Activated T-cell treated with anti-CD3 and anti-CD28 coated beads for 1 hour (primary cell): ENCODE data around the gene PRR33.
"Not testable (repeated sequence)": the region's sequence is repeated elsewhere in the genome, so short reads cannot be mapped to it uniquely, and the experiment has no call there.

Experiments
- DNase-seq: peaks from one replicate; pipeline ENCODE4 v3.0.0-alpha.2; 2020; ENCODE audit warnings: low read depth

The PRR33 gene

DNA sequence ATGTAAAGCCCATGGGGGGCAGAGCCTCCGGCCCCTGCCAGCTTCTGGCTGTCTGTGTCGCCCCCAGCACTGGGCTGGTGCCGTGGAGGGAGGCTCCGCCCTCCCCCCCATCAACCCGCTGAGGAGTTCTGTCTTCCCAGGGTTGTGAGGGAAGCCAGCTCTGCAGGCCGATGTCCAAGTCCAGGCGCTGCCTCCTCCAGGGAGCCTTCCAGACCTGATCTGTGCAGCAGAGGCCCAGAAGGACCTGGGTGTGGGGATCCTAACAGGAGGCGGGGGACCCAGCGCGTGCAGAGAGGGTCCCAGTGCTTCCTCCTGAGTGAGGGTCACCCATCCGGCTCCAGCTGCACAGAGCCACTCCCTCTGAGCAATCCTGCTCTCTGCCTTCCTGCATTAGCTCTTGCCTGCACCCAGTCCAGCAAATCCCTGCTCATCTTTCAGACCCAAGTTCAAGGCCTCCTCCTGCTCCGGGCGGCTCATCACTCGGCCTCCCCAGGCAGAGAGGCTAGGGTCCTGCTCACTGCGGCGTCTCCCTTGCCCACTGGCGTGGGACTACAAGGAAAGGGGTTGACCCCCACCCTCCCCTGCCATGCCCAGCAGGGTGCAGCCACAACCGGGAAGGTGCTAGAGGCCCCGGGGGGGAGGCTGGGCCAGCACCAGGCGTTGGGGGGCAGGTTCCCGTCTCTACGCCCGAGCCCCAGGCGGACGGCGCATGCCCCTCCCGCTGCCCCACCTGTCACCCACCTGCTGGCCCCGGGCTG lies 16.4 kb downstream of the PRR33 start:
- DNase-seq, result no peak

DNA sequence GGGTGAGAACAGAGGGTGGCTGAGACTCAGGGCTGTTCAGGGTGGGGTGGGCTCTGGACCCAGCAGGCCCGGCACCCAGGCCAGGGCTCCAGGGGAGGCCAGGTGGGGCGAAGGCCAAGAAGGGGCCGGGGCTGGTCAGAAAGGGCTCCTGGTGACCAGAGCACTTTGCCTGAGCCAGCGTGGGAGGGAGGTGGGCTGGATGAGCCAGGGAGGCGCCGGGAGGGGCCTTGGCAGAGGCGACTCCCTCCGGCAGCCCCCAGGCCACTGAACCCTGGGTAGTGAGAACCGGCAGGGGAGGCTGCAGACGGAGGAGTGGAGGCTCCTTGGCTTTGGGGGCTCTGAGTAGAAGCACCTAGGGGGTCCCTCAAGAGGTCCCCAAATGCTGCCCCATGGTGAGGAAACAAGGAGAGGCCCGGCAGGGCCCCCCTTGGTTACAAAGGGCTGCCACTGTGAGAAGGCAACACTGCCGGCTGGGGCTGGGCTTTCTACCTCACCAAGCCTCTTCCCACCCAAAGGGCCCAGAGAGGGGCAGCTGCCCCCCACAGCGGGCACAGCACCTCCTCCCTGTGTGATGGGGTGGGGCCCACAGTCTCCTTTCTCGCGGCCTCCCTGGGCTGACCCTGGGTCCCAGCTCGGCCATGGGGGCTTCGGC lies 17.1 kb downstream of the PRR33 start:
- DNase-seq, result not testable (repeated sequence)

DNA sequence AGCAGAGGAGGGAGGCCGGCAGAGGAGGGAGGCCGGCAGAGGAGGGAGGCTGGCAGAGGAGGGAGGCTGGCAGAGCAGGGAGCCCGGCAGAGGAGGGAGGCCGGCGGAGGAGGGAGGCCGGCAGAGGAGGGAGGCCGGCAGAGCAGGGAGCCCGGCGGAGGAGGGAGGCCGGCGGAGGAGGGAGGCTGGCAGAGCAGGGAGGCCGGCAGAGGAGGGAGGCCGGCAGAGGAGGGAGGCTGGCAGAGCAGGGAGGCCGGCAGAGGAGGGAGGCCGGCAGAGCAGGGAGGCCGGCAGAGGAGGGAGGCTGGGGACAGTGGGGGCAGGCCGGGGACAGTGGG lies 17.9 kb downstream of the PRR33 start:
- not testable (repeated sequence) for DNase-seq

DNA sequence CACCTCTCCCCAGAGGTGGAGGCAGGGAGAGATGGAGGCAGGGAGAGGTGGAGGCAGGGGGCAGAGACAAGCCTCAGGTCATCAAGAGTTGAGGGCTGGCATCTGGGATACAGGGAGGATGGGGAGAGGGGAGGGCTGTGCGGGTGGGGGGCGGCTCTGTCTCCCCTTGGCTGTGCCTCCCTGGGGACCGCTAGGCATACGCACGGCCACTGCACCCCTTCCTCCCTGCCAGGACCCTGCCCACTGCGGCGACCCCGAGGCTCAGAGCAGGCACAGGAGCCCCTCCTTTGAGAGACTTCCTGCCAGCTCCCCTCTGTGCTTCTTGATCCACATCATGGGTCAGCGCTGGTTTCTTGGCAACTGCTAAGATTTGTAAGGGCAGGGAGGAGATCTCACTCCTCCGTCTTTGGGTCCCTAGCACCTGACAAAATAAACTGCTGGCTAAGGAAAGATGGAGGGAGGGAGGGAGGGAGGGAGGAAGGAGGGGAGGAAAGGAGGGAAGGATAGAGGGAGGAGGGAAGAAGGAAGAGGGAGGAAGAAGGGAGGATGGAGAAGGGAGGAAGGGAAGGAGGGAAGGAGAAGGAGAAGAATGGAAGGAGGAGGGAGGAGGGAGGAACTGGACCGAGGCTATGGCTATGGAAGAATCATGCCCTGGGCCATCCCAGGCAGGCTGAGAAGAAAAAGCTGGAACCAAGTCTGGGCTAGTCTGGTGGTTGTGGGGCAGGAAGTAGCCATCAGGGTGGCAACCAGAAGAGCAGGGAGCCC lies 18.5 kb downstream of the PRR33 start:
- no peak for DNase-seq

DNA sequence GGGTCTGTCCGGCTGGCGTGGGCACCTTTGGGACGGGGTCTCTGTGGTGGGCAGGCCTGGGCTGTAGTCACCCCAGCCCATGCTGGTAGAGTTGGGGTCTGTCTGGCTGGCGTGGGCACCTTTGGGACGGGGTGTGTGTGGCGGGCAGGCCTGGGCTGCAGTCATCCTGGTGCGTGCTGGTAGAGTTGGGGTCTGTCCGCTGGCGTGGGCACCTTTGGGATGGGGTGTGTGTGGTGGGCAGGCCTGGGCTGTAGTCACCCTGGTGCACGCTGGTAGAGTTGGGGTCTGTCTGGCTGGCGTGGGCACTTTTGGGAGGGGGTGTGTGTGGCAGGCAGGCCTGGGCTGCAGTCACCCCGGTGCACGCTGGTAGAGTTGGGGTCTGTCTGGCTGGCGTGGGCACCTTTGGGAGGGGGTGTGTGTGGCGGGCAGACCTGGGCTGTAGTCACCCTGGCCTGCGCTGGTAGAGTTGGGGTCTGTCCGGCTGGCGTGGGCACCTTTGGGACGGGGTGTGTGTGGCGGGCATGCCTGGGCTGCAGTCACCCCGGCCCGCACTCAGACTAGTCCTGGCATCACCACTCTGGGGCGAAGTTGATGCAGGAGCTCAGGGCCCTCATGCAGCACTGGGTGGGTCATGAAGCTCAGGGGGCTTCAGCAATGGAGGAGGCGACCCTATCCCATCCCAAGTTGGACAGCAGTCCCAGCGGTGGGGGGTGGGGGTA lies 19.3 kb downstream of the PRR33 start:
- no peak for DNase-seq

DNA sequence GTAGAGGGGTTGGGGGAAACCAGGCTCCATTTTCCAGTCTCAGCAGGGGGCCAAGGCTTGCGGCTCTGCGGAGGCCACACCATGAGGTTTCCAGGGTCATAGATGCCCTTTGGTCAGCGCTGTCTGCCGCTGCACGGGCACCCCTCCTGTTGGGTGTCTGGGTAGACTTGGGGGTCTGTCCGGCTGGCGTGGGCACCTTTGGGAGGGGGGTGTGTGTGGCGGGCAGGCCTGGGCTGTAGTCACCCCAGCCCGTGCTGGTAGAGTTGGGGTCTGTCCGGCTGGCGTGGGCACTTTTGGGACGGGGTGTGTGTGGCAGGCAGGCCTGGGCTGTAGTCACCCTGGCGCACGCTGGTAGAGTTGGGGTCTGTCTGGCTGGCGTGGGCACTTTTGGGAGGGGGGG lies 20.2 kb downstream of the PRR33 start:
- DNase-seq, result no peak

DNA sequence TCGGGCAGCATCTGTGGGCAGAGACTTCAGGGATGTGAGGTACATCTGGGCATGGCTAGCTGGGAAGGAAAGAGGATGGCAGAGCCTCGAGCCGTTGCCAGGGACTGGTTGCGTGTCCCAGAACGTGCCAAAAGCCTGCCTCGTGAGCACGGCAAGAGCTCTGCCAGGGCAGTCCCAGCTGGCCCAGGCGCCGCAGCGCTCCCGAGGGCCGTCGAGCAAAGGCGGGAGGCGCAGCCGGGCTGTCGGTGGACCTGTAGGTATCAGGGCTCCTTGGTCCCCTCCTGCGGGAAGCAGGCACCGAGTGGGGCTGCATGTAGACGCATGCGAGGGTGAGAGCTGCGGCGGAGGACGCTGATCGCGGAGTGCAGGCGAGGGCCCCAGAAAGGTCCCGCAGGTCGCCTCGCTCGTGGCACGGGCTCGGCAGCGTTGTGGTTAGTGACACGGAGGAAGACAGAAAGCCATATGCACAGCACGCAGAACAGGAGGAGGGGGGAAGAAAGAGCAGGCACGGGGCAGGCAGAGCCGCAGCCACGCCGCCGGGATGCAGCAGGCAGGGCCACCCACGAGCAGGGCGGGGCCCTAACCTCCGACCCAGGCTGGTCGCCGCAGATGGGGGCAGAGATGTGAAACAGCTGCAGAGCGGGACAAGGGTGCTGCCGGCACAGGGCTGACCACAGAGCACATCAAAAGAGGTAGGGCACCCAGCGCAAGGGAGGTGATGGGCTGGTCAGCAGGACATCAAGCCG lies 20.8 kb downstream of the PRR33 start:
- no peak for DNase-seq

DNA sequence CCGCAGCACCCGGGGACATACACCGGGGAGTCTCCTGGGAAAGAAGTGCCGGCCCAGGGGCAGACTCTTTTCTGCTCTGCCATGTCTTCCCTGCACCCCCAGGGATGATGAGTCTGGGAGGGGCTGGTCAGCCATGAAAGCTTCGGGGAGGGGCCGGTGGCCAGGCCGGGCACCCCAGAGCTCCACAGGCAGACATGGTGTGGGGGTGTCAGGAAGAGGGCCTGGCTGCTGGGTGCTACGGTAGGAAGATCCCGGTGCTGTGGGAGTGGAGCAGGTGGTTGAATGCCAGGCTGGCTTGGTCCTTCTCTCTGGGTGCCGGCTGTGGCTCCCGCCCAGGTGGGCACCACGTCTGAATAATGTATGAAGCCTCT lies 21.4 kb downstream of the PRR33 start:
- no peak for DNase-seq

DNA sequence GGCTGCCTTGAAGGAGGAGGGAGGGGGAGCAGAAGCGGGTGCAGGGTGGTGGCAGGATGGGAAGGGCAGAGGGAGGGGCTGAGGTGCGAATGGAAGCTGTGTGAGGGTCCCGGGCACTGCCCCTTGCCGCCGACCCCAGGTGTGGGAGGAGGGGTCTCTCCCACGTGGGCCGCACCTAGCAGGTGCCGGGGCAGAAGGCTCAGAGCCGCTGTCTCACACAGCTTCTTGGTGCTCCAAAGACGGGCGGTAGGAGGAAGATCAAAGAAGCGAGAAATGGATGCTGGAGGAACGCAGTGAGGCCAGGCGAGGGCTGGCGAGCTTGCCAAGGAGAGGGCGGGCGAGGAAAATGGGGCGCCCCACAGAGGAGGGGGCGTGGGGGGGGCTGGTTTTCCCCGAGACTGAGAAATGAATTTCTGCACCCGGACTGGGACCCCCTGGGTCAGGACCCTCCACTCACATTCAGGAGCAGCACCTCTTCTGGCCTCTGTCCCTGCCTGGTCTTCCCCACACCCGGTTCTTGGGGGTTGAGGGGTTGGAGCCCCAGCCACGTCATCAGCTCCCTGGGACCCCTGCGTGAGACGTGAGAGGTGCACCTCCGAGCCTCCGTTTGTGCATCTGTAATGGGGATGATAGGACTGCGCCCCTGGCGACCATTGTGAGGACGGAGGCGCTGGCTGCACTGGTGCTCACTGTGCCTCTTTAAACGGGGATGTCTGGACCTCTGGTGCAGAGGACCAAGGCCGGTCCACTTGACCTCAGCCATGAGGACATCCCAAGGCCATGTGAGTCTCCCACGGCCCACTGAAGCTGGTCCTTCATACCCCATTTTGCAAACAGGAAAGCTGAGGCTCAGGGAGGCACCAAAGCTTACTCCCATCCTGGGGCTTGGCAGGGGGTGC lies 22.0 kb downstream of the PRR33 start:
- no peak for DNase-seq

DNA sequence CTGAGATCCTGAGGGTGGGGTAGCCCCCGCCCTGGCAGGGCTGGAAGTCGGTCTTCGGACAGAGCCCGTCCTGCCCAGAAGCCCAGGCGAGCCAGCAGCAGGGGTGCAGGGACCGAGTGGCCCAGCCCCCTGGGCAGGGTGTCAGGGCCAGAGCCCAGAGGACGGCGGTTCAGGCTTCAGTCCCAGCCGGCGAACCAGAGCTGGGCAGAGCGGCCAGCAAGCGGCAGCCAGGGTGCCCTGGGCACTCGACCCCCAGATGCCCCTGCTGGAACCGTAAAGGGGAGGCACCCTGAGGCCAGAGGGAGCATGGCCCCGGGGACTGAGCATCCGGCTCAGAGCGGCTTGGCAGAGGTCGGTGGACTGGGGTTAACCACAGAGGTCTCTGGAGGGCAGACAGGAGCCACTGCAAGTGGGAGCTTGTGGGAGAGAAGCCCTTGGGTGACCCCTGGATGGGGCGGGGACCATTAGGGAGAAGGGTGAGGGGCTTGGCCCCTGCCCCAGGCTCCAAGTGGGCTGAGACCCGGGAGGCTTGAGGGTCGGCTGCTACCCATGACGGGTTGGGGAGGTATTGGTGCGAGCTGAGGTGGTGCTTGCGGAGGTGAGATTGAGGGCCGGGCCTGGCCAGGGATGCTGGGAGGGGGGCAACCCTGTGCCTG lies 22.9 kb downstream of the PRR33 start:
- no peak for DNase-seq

DNA sequence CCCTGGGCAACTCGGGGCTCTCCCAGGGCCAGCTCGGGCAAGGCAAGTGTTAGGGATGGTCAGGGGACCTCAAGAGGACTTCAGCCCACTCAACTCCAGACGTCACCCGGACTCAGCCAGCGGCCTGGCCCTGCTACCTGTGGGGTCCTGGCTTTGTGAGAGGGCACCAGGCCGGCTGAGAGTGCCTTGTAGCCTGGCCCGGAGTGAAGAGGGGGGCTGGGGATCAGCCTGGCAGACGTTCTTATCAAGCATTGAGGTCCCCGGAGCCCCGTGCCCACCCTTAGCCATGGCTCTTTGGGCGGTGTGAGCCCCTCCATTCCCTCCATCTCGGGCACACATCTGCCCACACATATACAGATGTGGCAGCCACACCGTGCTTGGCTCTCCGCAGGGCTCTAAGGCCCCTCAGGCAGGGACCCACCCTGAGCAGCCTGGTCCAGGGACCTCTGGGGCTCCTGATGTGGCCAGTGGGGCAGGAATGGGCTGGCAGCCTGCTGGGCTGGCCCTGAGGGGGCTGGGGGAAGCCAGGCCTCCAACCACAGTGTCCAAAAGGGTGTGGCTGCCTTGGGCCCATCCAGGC lies 23.5 kb downstream of the PRR33 start:
- no peak for DNase-seq

DNA sequence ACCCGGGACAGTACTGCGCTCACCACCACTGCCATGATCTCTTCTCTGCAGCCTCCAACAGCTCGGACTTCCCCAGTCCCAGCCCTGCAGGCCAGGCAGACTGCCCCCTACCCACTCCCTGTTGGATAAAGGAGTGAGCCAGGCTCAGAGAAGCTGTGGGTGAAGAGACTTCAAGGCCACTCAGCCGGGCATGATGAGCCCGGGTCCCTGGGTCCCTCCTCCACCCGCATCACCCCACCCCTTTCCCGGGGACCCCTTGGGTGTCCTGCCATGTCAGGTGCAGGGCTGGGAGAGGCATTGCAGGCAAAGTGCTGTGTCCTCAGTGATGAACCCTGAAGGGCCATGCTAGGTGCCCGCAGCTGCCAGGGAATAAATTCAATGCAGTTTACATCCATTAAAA lies 24.3 kb downstream of the PRR33 start:
- no peak for DNase-seq

DNA sequence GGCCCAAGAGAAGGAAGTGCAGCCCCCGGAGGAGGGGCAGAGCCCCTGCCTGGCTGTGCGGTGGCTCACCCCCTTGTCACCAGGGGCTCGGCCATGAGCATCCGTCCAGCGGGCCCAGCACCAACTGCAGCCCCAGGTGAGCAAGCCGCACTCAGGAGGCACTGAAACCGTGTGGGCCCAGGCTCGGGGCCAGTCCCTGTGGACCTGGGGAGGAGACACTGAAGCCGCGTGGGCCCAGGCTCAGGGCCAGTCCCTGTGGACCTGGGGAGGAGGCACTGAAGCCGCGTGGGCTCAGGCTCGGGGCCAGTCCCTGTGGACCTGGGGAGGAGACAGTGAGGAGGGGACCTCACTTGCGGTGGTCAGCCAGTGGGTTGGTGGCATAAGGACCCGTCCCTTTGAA lies 24.9 kb downstream of the PRR33 start:
- DNase-seq, result no peak

DNA sequence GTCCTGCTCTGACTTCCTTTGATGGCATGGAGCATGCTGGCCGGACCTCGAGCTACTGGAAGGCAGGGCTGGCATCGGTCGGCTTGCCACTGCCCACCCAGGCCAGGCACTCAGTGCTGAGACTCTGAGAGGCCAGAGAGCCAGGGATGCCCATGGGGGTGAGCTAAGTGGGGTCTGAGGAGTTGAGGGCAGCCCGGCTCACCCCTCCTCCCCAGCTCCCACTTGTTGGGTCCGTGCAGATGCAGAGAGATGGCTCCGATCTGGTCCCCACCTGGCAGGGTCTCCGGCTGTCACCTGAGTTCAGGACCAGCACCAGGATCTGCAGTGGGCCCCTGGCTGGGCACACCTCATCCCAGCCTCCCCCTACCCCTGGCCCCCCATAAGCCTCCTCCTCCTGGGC lies 25.5 kb downstream of the PRR33 start:
- DNase-seq, result no peak

DNA sequence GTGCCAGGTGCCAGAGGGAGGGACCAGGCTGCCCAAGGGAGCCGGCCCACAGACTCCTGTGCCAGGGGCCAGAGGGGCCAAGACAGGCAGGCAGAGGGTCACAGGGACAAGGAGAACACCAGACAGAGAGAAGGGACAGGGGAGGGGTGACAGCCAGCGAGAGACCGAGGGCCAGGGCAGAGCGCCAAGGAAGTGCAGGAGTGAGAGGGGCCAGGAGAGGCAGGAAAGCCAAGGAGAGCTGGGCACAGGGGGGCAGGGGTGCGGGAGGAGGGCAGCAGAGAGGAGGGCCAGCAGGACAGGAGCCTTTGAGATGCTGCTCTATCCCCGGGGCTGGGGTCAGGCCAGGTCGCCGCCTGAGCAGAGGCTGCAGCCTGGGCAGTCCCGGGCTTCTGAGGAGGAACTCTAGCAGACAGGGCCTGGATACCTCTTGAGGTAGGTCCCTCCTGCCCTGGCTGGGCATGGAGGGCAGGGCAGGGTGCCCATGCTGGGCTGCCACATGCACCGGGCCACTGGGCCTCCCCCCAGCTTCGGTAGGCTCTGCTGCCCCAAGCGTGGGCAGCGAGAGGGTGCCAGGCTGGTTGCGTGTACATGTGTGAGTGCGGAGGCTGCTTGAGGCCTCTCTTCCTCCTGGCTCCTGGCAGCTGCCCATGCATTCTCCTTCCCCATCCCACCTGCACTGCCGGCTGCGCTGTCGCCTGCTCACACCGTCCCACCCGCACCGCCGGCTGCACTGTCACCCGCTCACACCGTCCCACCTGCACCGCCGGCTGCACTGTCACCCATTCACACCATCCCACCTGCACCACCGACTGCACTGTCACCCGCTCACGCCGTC lies 26.6 kb downstream of the PRR33 start:
- no peak for DNase-seq

DNA sequence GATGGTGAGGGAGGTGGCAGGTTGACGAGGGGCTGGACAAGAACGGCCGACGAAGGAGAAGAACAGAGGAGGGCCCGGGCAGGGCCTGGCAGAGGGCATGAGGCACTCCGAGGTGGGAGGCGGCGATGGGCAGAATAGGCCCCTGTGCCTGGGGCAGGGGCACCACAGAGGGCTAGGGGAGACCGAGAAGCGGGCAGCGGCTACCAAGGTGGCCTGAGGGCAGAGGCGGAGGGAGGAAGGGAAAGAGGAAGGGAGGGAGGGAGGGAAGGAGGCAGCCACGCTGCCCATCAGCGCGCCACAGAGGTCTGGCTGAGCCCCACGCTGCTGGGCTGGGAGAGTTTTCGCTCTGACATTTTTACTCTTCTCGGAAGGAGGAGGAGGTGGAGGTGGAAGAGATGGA lies 27.5 kb downstream of the PRR33 start:
- no peak for DNase-seq

DNA sequence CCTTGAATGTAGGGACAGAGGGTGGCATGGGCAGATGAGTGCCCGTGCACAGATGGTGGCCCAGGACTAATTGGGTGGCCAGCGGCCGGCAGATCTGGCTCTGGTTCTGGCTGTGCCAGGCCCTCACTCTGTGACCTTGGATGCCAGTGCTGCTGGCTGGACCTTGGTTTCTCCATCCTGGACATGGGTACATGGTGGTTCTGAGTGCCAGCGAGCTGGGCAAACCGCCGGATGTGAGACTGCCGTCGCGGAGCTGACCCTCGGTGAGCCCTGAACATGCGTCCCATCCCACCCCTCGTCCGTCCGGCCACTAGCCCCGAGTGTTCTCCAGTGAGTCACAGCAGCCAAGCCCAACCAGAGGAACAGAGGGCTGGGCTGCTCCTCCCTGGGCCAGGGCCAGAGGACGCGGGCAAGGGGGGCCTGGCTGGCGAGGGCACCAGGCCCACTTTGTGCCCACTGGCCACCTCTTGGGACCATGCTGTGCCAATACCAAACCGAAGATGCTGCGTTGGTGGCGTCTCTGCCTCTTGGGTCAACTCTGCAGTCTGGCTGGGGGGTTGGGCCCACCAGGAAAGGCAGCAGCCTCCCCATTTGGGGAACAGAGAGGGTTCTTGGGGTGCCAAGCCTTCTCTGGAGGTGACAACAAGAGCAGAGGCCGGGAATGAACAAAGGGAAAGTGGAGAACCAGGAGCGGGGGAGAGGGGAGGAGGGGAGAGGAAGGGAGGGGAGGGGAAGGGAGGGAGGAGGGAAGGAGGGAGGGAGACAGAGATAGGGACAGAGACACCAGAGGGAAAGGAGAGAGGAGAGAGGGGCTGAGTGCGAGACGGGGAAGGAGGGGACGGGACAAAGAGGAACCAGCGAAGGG lies 28.1 kb downstream of the PRR33 start:
- DNase-seq, result no peak
